Omental fat pad (tissue), 4 donors: ENCODE results near the gene CCDC136. TPM values are rescaled to one million over a fixed set of nuclear protein-coding genes. Genes with fewer than 3 reads are reported as not detected.

Experiments used
- ATAC-seq: fragments of 150-250 bp; one replicate; pipeline ENCODE4 v1.9.1; 2016; ENCODE audit warnings: mild to moderate bottlenecking, moderate library complexity; ENCODE audit not compliant: low FRiP score
- DNase-seq: peaks from one replicate; pipeline ENCODE4 v3.0.0-alpha.2; 2019; ENCODE audit warnings: low spot score
- CTCF ChIP-seq, 3 donors: fragments of 450-650 bp; IDR thresholded peaks; one replicate each; pipeline ENCODE4 v1.5.1; 2016 to 2017; ENCODE audit warnings: antibody characterized with exemption in 3 of 3, mild to moderate bottlenecking in 3 of 3, moderate library complexity in 2 of 3
- total RNA-seq, 4 donors: library from RNA; depleted of rRNA; stranded (reverse); fragments of >200 nt; gene quantifications; one replicate each; pipeline ENCODE4 v1.1.0, GENCODE V29; 2016

CCDC136 gene
- total RNA-seq, 4 donors from 2014 or later = 1.7 to 27.9 (median 2.7) TPM

- no peak for DNase-seq
- no peak for TF ChIP-seq CTCF (IDR thresholded peaks at IDR 0.05)
- ATAC-seq = no peak
Measured at GRCh38 chr7:128767475-128768110, 24.2 kb upstream of the CCDC136 start.

- ATAC-seq (no peak), DNase-seq (no peak)
- TF ChIP-seq CTCF (IDR thresholded peaks at IDR 0.05) = no peak
Measured at GRCh38 chr7:128770233-128770632, 21.5 kb upstream of the CCDC136 start.

- no peak for TF ChIP-seq CTCF (IDR thresholded peaks at IDR 0.05)
- DNase-seq (no peak), ATAC-seq (no peak)
Measured at GRCh38 chr7:128773604-128774003, 18.2 kb upstream of the CCDC136 start.

- no peak for TF ChIP-seq CTCF (IDR thresholded peaks at IDR 0.05)
- DNase-seq (no peak), ATAC-seq (no peak)
Measured at GRCh38 chr7:128774029-128774689, 17.6 kb upstream of the CCDC136 start.

- ATAC-seq = no peak
- no peak for TF ChIP-seq CTCF (IDR thresholded peaks at IDR 0.05)
Measured at GRCh38 chr7:128774921-128775320, 16.8 kb upstream of the CCDC136 start.

GRCh38 chr7:128775744-128776474 is 15.9 kb upstream of the CCDC136 start, which contains the start of gene OPN1SW:
TSS of gene OPN1SW (minus strand) at chr7:128775794. CDS start at chr7:128775781, 13 bp downstream.
- DNase-seq (no peak), ATAC-seq (no peak)
- TF ChIP-seq CTCF (IDR thresholded peaks at IDR 0.05) = no peak

More at GRCh38 chr7:128774921-128775320, 16.8 kb upstream of the CCDC136 start:
- DNase-seq = no peak
